IPS-NIHi7 (cell line): Measurements from ENCODE around the gene ZBTB48.
"Not testable (repeated sequence)": the region's sequence is repeated elsewhere in the genome, so short reads cannot be mapped to it uniquely, and the experiment has no call there.

ENCODE experiments used
- DNase-seq: peaks from one replicate; pipeline ENCODE4 v3.0.0; 2012; ENCODE audit warnings: mixed read lengths; ENCODE audit errors: extremely low spot score

Gene ZBTB48

GRCh38 chr1:6591222-6591621 lies 11.4 kb downstream of the ZBTB48 start:
- no peak for DNase-seq

- no peak for DNase-seq
Measured at GRCh38 chr1:6591644-6592043, 11.8 kb downstream of the ZBTB48 start.

GRCh38 chr1:6592441-6592840 lies 12.6 kb downstream of the ZBTB48 start:
- DNase-seq: no peak

- no peak for DNase-seq
Measured at GRCh38 chr1:6592865-6593593, 13.2 kb downstream of the ZBTB48 start.

- no peak for DNase-seq
Measured at GRCh38 chr1:6593810-6594209, 14.0 kb downstream of the ZBTB48 start.

GRCh38 chr1:6594977-6595740 lies 15.4 kb downstream of the ZBTB48 start:
- DNase-seq: no peak

- DNase-seq: no peak
Measured at GRCh38 chr1:6596351-6596750, 16.6 kb downstream of the ZBTB48 start.

GRCh38 chr1:6596886-6597776 lies 17.3 kb downstream of the ZBTB48 start:
- no peak for DNase-seq

GRCh38 chr1:6597777-6598131 lies 18.0 kb downstream of the ZBTB48 start:
- no peak for DNase-seq

GRCh38 chr1:6599141-6599975 lies 19.6 kb downstream of the ZBTB48 start:
- DNase-seq: no peak

GRCh38 chr1:6599991-6600390 lies 20.2 kb downstream of the ZBTB48 start:
- not testable (repeated sequence) for DNase-seq

- no peak for DNase-seq
Measured at GRCh38 chr1:6600410-6601048, 20.7 kb downstream of the ZBTB48 start.

- peak; percentile 52 for DNase-seq
Measured at GRCh38 chr1:6601049-6601922, 21.5 kb downstream of the ZBTB48 start.

GRCh38 chr1:6601923-6602668 lies 22.3 kb downstream of the ZBTB48 start:
- no peak for DNase-seq

GRCh38 chr1:6602669-6603237 lies 23.0 kb downstream of the ZBTB48 start, which contains the start of gene KLHL21:
Gene KLHL21, minus strand, starts transcription at chr1:6602869. Its CDS starts 52 bp downstream, at chr1:6602817.
- DNase-seq: peak; percentile 88

GRCh38 chr1:6603238-6603914 lies 23.6 kb downstream of the ZBTB48 start:
- no peak for DNase-seq

GRCh38 chr1:6603915-6604558 lies 24.2 kb downstream of the ZBTB48 start:
- DNase-seq: peak; percentile 69
